Mammary epithelial cell (primary cell): ENCODE data around the gene USP27X.
A peak's percentile ranks its signal among the peaks of the same experiment; 100 is the strongest.

Experiments used
- CTCF ChIP-seq, 2 donors: IDR thresholded peaks in 1 of 2; conservative IDR thresholded peaks in 1 of 2; 2 replicates each; pipeline ENCODE4 v1.5.1; 2011 to 2012; ENCODE audit warnings: inconsistent platforms in 2 of 2, low read length in 2 of 2, mild to moderate bottlenecking in 2 of 2, control low read depth in 1 of 2, low read depth in 1 of 2; ENCODE audit not compliant: insufficient read depth in 1 of 2; ENCODE audit errors: extremely low read depth in 1 of 2
- EZH2 ChIP-seq: IDR thresholded peaks from 2 replicates; pipeline ENCODE4 v1.6.1; 2012; ENCODE audit warnings: low read length, inconsistent platforms, borderline replicate concordance

GRCh38 chrX:49838374-49838773 lies 40.9 kb upstream of the USP27X start:
- TF ChIP-seq CTCF (conservative IDR thresholded peaks at IDR 0.05 in 1 of 2, IDR thresholded peaks at IDR 0.05 in 1 of 2; ENCODE audit: extremely low read depth in 1 of 2, insufficient read depth in 1 of 2, low read depth in 1 of 2, low read length in 2 of 2) (peak; percentile 74 to 75), EZH2 (no peak)
